OCI-LY7 (cell line): ENCODE results near the gene OARD1. TPM values are rescaled to one million over a fixed set of nuclear protein-coding genes. Genes with fewer than 3 reads are reported as not detected.

ENCODE experiments used
- BruUV-seq: library from RNA; stranded (reverse); fragments of 400-500 nt; replicated peaks from 2 replicates; lab custom pipeline; 2021; lab: Mats Ljungman, UMichigan
- CTCF ChIA-PET: fragments of 300-600 bp; sonication (Branson Sonifier 250); formaldehyde crosslinking; loops from one replicate; lab custom pipeline; 2022; ENCODE audit warnings: antibody characterized with exemption; ENCODE audit not compliant: unreplicated experiment; lab: Charles Lee
- POLR2A ChIA-PET: fragments of 300-600 bp; sonication (Branson Sonifier 250); formaldehyde crosslinking; loops from one replicate; lab custom pipeline; 2022; ENCODE audit warnings: antibody characterized with exemption; lab: Charles Lee
- DNase-seq: peaks from one replicate; pipeline ENCODE4 v3.0.0-alpha.2; 2015; ENCODE audit warnings: low spot score
- H2AFZ ChIP-seq: fragments of 200-600 bp; sonication (generic), shearing (Covaris generic); 2 replicates; pipeline ENCODE4 v1.6.1; 2014; ENCODE audit warnings: mild to moderate bottlenecking, antibody characterized with exemption, low read length, moderate library complexity
- H3K27ac ChIP-seq: fragments of 200-600 bp; sonication (generic); 2 replicates; pipeline ENCODE4 v1.5.1; 2014; ENCODE audit warnings: mixed run types, low read depth, mild to moderate bottlenecking, moderate library complexity, low read length, inconsistent platforms; ENCODE audit not compliant: poor library complexity, severe bottlenecking
- H3K36me3 ChIP-seq: fragments of 200-600 bp; sonication (generic); 2 replicates; pipeline ENCODE4 v1.6.1; 2014; ENCODE audit warnings: mild to moderate bottlenecking, antibody characterized with exemption, low read length, moderate library complexity, mixed read lengths; ENCODE audit not compliant: insufficient read depth
- H3K4me1 ChIP-seq: fragments of 200-600 bp; sonication (generic); 2 replicates; pipeline ENCODE4 v1.5.1; 2014; ENCODE audit warnings: mild to moderate bottlenecking, low read length; ENCODE audit not compliant: insufficient read depth, poor library complexity, severe bottlenecking
- H3K4me2 ChIP-seq: fragments of 200-600 bp; sonication (generic); 2 replicates; pipeline ENCODE4 v1.6.1; 2014; ENCODE audit warnings: mild to moderate bottlenecking, low read length
- H3K4me3 ChIP-seq: fragments of 200-600 bp; sonication (generic); 2 replicates; pipeline ENCODE4 v1.5.1; 2014; ENCODE audit warnings: mild to moderate bottlenecking, low read depth, low read length; ENCODE audit not compliant: poor library complexity, severe bottlenecking
- H3K79me2 ChIP-seq: fragments of 200-600 bp; sonication (generic); 2 replicates; pipeline ENCODE4 v1.6.1; 2016; ENCODE audit warnings: low read depth, mild to moderate bottlenecking, low read length, moderate library complexity, mixed read lengths; ENCODE audit not compliant: insufficient read depth
- H3K9me2 ChIP-seq: fragments of 200-600 bp; sonication (generic); 2 replicates; pipeline ENCODE4 v1.6.1; 2016; ENCODE audit warnings: mild to moderate bottlenecking, low read length, mixed read lengths; ENCODE audit not compliant: insufficient read depth
- H3K9me3 ChIP-seq: fragments of 200-600 bp; sonication (generic); 2 replicates; pipeline ENCODE4 v1.6.1; 2014; ENCODE audit warnings: mild to moderate bottlenecking, mixed run types, low read length, mixed read lengths
- H4K20me1 ChIP-seq: fragments of 200-600 bp; sonication (generic); 2 replicates; pipeline ENCODE4 v1.6.1; 2014; ENCODE audit warnings: mild to moderate bottlenecking, antibody characterized with exemption, low read length, moderate library complexity, mixed read lengths; ENCODE audit not compliant: insufficient read depth
- EZH2phosphoT487 ChIP-seq: fragments of 200-600 bp; sonication (generic); IDR thresholded peaks from 2 replicates; pipeline ENCODE4 v1.6.1; 2018; ENCODE audit warnings: low read depth, borderline replicate concordance, mild to moderate bottlenecking, mixed run types, antibody characterized with exemption, low read length, moderate library complexity, mixed read lengths
- intact Hi-C: fragments of 100-400 bp; cut with micrococcal nuclease; formaldehyde crosslinking; loops from one replicate; pipeline ENCODE4 v1.10.0; 2022; ENCODE audit not compliant: unreplicated experiment
- total RNA-seq, 2 experiments: library from RNA; depleted of rRNA in 1 of 2; stranded (reverse); fragments of >200 nt in 1 of 2; shearing (Covaris generic) in 1 of 2; gene quantifications; 2 replicates each; pipeline ENCODE4 v1.2.3, GENCODE V29; 2014 to 2022
- TF ChIP-seq, protein P1 (sequence below): fragments of 200-600 bp; sonication (generic); conservative IDR thresholded peaks from 2 replicates; pipeline ENCODE4 v1.5.1; 2014; ENCODE audit warnings: mild to moderate bottlenecking, antibody characterized with exemption, low read length, moderate library complexity, mixed read lengths

OARD1 gene
- total RNA-seq, 2 experiments from 2014 or later = 21.0 to 41.6 TPM

DNA sequence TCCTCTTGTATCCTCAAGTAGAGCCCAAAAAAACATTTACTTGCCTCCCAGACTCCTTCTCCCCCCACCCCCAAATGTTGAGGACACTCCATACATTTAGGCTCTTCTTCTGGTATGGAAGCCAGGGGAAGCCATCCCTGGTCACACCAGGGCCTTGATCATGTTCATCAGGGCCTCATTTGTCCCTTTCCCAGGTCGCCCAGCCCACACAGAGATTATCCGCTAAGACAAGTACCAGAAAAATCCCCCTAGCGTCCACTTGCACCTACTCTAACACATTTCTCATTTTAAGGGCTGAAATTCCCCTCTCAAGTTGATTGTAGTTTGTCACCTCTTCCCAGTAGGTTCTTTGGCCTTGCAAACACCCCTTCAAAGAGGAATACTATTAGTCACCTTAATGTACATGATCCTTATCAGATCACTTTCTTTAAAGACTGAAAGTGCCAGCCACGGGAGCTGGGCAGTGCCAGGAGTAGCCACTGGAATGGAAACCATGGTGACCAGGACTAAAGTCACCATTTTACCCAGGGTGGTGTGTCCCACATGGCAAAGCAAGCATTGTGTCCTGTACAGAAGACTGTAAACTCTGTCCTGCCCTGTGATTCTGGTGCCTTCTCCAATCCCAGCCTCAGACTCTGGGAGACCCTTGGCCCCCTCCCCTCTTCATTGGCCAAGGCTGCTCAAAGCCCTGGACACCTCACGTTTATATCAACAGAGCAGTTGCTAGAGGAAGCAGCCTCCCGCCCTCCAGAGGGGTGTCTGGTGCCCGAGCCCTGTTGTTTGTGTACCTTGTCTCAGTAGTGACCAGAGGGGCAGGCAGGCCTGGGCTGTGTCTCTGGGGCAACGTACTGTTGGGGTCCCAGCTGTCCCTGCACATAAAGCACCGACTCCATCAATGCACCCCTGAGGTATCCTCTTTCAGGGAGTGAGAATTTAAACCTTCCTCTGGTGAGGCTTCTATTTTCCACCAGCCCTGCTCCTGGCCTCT lies 24.1 kb downstream of the OARD1 start:
- Histone ChIP-seq H3K4me1 (peaks cover 18% of the 10 kb centered on the region), H3K79me2 (no peaks in the 10 kb centered on the region), H3K9me3 (no peaks in the 10 kb centered on the region), H3K4me2 (no peak overlapping the region), H3K9me2 (no peaks in the 10 kb centered on the region), H3K36me3 (no peaks in the 10 kb centered on the region), H3K27ac (no peak overlapping the region), H4K20me1 (no peaks in the 10 kb centered on the region), H3K4me3 (no peak overlapping the region), H2AFZ (no peak overlapping the region)
- intact Hi-C loops = no loop called here
- no TSS peak for BruUV-seq
- DNase-seq = no peak
- ChIA-PET CTCF (no interaction called here), POLR2A (no interaction called here)
- TF ChIP-seq, protein P1, sequence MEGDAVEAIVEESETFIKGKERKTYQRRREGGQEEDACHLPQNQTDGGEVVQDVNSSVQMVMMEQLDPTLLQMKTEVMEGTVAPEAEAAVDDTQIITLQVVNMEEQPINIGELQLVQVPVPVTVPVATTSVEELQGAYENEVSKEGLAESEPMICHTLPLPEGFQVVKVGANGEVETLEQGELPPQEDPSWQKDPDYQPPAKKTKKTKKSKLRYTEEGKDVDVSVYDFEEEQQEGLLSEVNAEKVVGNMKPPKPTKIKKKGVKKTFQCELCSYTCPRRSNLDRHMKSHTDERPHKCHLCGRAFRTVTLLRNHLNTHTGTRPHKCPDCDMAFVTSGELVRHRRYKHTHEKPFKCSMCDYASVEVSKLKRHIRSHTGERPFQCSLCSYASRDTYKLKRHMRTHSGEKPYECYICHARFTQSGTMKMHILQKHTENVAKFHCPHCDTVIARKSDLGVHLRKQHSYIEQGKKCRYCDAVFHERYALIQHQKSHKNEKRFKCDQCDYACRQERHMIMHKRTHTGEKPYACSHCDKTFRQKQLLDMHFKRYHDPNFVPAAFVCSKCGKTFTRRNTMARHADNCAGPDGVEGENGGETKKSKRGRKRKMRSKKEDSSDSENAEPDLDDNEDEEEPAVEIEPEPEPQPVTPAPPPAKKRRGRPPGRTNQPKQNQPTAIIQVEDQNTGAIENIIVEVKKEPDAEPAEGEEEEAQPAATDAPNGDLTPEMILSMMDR = no peak
- TF ChIP-seq EZH2phosphoT487 = no peak

DNA sequence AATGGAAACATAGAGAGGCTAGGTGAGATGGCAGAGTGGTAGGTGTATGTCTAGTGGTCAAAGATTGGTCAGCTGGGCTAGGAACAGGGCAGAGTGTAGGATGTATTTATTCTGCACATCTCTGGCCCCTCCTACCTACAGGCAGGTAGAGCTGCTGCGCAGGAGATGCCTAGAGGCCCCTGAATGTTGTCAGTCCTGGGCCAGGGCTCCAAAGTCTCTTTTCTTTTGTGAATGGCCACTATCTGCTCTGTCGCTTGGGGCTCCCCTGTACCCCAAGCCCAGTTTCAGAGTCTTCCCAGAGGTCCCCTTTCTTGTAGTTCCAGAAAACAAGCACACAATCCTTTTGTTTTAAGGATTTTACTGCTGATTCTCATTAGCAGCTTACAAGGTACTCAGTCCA lies 24.9 kb downstream of the OARD1 start:
- Histone ChIP-seq H3K36me3 (no peaks in the 10 kb centered on the region), H3K4me1 (peaks cover 11% of the 10 kb centered on the region), H3K9me2 (no peaks in the 10 kb centered on the region), H4K20me1 (no peaks in the 10 kb centered on the region), H3K27ac (no peak overlapping the region), H3K4me3 (no peak overlapping the region), H3K9me3 (no peaks in the 10 kb centered on the region), H2AFZ (no peak overlapping the region), H3K4me2 (no peak overlapping the region), H3K79me2 (no peaks in the 10 kb centered on the region)
- ChIA-PET POLR2A (interaction anchor here (1.6 kb wide), 1 partner anchor 8 kb away, joined by 5 read pairs; no protein-coding TSS in a partner anchor), CTCF (no interaction called here)
- TF ChIP-seq, protein P1 = no peak
- TF ChIP-seq EZH2phosphoT487 = no peak
- no TSS peak for BruUV-seq
- intact Hi-C loops = no loop called here
- no peak for DNase-seq

DNA sequence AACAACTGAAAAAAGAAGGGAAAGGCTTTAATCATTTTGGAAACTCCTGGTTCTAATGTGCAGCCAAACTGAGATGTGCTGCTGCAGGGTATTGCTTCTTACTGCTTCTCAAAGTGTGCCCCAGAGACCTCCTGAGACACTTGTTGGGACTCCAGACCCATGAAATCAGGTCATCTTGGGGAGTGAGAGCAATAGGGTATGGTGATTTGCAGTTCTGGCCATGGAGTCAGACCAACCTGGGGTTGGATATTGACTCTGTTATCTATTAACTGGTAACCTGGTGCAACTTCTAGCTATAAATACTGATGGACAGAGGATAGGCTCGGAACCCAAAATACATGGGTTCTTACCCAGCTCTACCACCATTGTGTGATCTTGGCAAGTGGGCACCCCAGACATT lies 26.1 kb downstream of the OARD1 start:
- Histone ChIP-seq H3K9me2 (no peaks in the 10 kb centered on the region), H3K27ac (no peak overlapping the region), H3K36me3 (no peaks in the 10 kb centered on the region), H3K79me2 (no peaks in the 10 kb centered on the region), H3K4me1 (no peaks in the 10 kb centered on the region), H2AFZ (no peak overlapping the region), H3K4me3 (no peak overlapping the region), H3K9me3 (no peaks in the 10 kb centered on the region), H4K20me1 (no peaks in the 10 kb centered on the region), H3K4me2 (no peak overlapping the region)
- intact Hi-C loops = no loop called here
- ChIA-PET CTCF (no interaction called here), POLR2A (interaction anchor here (0.6 to 1.6 kb wide), 4 partner anchors 9 to 666 kb away, joined by 3 to 5 read pairs (median 4); no protein-coding TSS in a partner anchor)
- no peak for DNase-seq
- no peak for TF ChIP-seq EZH2phosphoT487
- TF ChIP-seq, protein P1 = no peak
- BruUV-seq = no TSS peak
